Urinary bladder (tissue), 2 donors: ENCODE results near the gene CIAO2B. TPM values are rescaled to one million over a fixed set of nuclear protein-coding genes. Genes with fewer than 3 reads are reported as not detected.

Experiments
- polyA plus RNA-seq: library from polyadenylated mRNA; stranded (reverse); fragments of 200-250 nt; gene quantifications from one replicate; pipeline ENCODE4 v1.2.3, GENCODE V29; 2013
- total RNA-seq: library from RNA; depleted of rRNA; stranded (reverse); fragments of >200 nt; gene quantifications from one replicate; pipeline ENCODE4 v1.2.3, GENCODE V29; 2014
- donor health status: healthy.

The CIAO2B gene
- total and polyA plus RNA-seq, 2 donors: 52.0 to 174 TPM

Other genes with a start within 250 kb of the CIAO2B start
- gene CMTM4, start 237.7 kb downstream of the CIAO2B start, total RNA-seq: 17.8 TPM
- gene CMTM4, start 237.7 kb downstream of the CIAO2B start, polyA plus RNA-seq: 8.9 TPM
- 153 TPM for gene DYNC1LI2, start 182.8 kb downstream of the CIAO2B start, total RNA-seq
- gene DYNC1LI2, start 182.8 kb downstream of the CIAO2B start, polyA plus RNA-seq: 74.6 TPM
- not detected for gene TERB1, start 132.8 kb downstream of the CIAO2B start, total RNA-seq
- not detected for gene TERB1, start 132.8 kb downstream of the CIAO2B start, polyA plus RNA-seq
- 74.4 TPM for gene NAE1, start 103.4 kb downstream of the CIAO2B start, total RNA-seq
- 36.2 TPM for gene NAE1, start 103.4 kb downstream of the CIAO2B start, polyA plus RNA-seq
- not detected for gene CA7, start 90.0 kb downstream of the CIAO2B start, total RNA-seq
- gene CA7, start 90.0 kb downstream of the CIAO2B start, polyA plus RNA-seq: not detected
- gene PDP2, start 53.9 kb downstream of the CIAO2B start, total RNA-seq: 5.6 TPM
- 5.0 TPM for gene PDP2, start 53.9 kb downstream of the CIAO2B start, polyA plus RNA-seq
- not detected for gene CDH16, start 15.5 kb downstream of the CIAO2B start, total RNA-seq
- not detected for gene CDH16, start 15.5 kb downstream of the CIAO2B start, polyA plus RNA-seq
- 7.0 TPM for gene RRAD, start 8.9 kb downstream of the CIAO2B start, total RNA-seq
- gene RRAD, start 8.9 kb downstream of the CIAO2B start, polyA plus RNA-seq: 26.1 TPM
- gene CES2, start 1.1 kb upstream of the CIAO2B start, total RNA-seq: 12.9 TPM
- gene CES2, start 1.1 kb upstream of the CIAO2B start, polyA plus RNA-seq: 32.5 TPM
- not detected for gene CES3, start 26.9 kb upstream of the CIAO2B start, total RNA-seq
- 0.19 TPM for gene CES3, start 26.9 kb upstream of the CIAO2B start, polyA plus RNA-seq
- gene CES4A, start 54.2 kb upstream of the CIAO2B start, total RNA-seq: 4.9 TPM
- 4.0 TPM for gene CES4A, start 54.2 kb upstream of the CIAO2B start, polyA plus RNA-seq
- gene CBFB, start 94.7 kb upstream of the CIAO2B start, total RNA-seq: 62.5 TPM
- gene CBFB, start 94.7 kb upstream of the CIAO2B start, polyA plus RNA-seq: 19.3 TPM
- 22.8 TPM for gene PHAF1, start 175.5 kb upstream of the CIAO2B start, total RNA-seq
- gene PHAF1, start 175.5 kb upstream of the CIAO2B start, polyA plus RNA-seq: 11.0 TPM
- 22.4 TPM for gene B3GNT9, start 216.6 kb upstream of the CIAO2B start, total RNA-seq
- 26.4 TPM for gene B3GNT9, start 216.6 kb upstream of the CIAO2B start, polyA plus RNA-seq
- gene TRADD, start 225.5 kb upstream of the CIAO2B start, total RNA-seq: 7.3 TPM
- gene TRADD, start 225.5 kb upstream of the CIAO2B start, polyA plus RNA-seq: 38.1 TPM
- gene FBXL8, start 225.6 kb upstream of the CIAO2B start, total RNA-seq: 4.7 TPM
- 20.4 TPM for gene FBXL8, start 225.6 kb upstream of the CIAO2B start, polyA plus RNA-seq
- 4.5 TPM for gene HSF4, start 230.3 kb upstream of the CIAO2B start, total RNA-seq
- gene HSF4, start 230.3 kb upstream of the CIAO2B start, polyA plus RNA-seq: 75.2 TPM
- gene NOL3, start 236.1 kb upstream of the CIAO2B start, total RNA-seq: 5.3 TPM
- gene NOL3, start 236.1 kb upstream of the CIAO2B start, polyA plus RNA-seq: 66.6 TPM
- 11.4 TPM for gene MATCAP1, start 249.6 kb upstream of the CIAO2B start, total RNA-seq
- gene MATCAP1, start 249.6 kb upstream of the CIAO2B start, polyA plus RNA-seq: 20.9 TPM